Subcutaneous adipose tissue (tissue), 4 donors: ENCODE measurements around the gene RNF222. TPM values are rescaled to one million over a fixed set of nuclear protein-coding genes. Genes with fewer than 3 reads are reported as not detected.

Experiments
- total RNA-seq, 4 donors: library from RNA; depleted of rRNA; stranded (reverse); fragments of >200 nt; gene quantifications; one replicate each; pipeline ENCODE4 v1.1.0, GENCODE V29; 2016
- TF ChIP-seq, protein P1 (sequence below): fragments of 450-650 bp; IDR thresholded peaks from one replicate; pipeline ENCODE4 v1.5.1; 2016; ENCODE audit warnings: low read depth, mild to moderate bottlenecking, control low read depth, antibody characterized with exemption, moderate library complexity

The RNF222 gene
- total RNA-seq, 4 donors from 2014 or later, result not detected

GRCh38 chr17:8410883-8411238, 13.2 kb upstream of the RNF222 start:
- TF ChIP-seq, protein P1, sequence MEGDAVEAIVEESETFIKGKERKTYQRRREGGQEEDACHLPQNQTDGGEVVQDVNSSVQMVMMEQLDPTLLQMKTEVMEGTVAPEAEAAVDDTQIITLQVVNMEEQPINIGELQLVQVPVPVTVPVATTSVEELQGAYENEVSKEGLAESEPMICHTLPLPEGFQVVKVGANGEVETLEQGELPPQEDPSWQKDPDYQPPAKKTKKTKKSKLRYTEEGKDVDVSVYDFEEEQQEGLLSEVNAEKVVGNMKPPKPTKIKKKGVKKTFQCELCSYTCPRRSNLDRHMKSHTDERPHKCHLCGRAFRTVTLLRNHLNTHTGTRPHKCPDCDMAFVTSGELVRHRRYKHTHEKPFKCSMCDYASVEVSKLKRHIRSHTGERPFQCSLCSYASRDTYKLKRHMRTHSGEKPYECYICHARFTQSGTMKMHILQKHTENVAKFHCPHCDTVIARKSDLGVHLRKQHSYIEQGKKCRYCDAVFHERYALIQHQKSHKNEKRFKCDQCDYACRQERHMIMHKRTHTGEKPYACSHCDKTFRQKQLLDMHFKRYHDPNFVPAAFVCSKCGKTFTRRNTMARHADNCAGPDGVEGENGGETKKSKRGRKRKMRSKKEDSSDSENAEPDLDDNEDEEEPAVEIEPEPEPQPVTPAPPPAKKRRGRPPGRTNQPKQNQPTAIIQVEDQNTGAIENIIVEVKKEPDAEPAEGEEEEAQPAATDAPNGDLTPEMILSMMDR, result no peak

- TF ChIP-seq, protein P1, result no peak
Observed at GRCh38 chr17:8409966-8410882, 12.6 kb upstream of the RNF222 start.

DNA sequence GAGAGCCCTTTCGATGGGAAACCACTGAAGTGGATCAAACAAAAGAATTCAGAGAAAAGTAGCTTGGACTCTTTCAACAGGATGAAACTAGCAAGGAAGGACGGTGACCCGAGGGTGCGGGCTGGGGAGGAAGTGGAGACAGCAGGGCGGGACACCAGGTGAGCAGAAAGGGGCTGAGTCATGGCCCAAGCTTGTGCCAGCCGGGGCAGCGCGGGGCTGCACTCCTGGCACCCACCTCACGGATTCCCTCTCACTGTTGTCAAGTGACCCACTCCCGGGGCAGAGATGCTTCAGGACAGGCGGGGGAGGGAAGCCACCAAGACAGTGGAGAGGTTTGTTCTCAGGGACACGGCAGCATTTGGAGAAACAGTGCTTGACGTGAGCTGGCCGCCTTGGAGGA, 10.7 kb upstream of the RNF222 start:
- TF ChIP-seq, protein P1, result no peak

GRCh38 chr17:8406174-8406573, 8.5 kb upstream of the RNF222 start:
- TF ChIP-seq, protein P1, result no peak

DNA sequence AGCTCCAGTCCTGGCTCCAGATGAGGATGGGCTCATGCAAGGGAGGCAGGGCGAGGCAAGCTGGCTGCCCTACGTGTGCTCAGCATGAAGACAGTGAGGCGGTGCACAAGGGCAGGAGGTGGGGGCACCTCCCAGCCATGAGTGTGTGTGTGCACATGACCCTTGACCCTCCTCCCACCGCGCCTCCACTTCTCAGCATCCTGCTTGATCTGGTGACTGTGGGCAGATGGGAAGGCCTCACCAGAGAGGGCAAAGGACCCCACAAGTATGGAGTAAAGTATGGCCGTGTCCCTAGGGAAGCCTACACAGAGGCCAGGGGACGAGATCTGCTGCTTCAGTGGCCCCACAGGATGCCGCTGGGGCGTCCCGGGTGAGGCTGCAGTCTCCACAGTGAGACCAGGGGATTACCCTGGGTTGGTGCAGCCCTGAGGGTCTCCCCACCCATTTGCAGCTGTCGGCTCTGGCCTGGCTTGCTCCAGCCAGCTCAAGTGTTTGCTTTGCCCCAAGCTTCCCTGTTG, 7.9 kb upstream of the RNF222 start:
- TF ChIP-seq, protein P1, result no peak

DNA sequence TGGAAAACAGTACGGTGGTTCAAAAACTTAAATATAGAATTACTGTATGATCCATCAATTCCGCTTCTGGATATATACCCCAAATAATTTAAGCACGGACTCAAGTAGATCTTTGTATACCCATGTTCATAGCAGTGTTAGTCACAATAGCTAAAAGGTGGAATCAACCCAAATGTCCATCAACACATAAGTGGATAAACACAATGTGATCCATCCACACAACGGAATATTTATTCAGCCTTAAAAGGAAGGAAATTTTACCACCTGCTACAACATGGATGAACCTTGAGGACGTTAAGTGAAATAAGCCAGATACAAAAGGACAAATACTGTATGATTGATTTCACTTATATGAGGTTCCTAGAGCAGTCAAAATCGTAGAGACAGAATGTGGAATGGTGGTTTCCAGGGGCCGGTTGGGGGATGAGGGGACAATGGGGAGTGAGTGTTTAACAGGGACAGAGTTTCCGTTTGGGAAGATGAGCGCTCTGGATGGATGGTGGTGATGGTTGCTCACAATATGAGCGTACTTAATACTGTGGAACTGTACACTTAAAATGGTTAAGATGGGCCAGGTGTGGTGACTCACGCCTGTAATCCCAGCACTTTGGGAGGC, 5.4 kb upstream of the RNF222 start:
- TF ChIP-seq, protein P1, result no peak

- TF ChIP-seq, protein P1, result no peak
Observed at GRCh38 chr17:8401107-8401506, 3.5 kb upstream of the RNF222 start.
